WTC11 (cell line): ENCODE data around the gene STON1.
A peak's percentile ranks its signal among the peaks of the same experiment; 100 is the strongest.

Source experiments
- CTCF ChIP-seq: fragments of 200-600 bp; IDR thresholded peaks from 2 replicates; pipeline ENCODE4 v1.8.0; 2022; ENCODE audit warnings: antibody characterized with exemption
- NFYB ChIP-seq: sonication (generic); formaldehyde crosslinking; conservative IDR thresholded peaks from 2 replicates; pipeline ENCODE4 v1.8.0; 2022; ENCODE audit warnings: low read depth, missing genetic modification reagents
- NR1H2 ChIP-seq: sonication (generic); formaldehyde crosslinking; IDR thresholded peaks from 2 replicates; pipeline ENCODE4 v1.9.0; 2021; ENCODE audit warnings: mild to moderate bottlenecking, moderate library complexity, missing genetic modification reagents
- TF ChIP-seq, protein P1 (sequence below): sonication (generic); formaldehyde crosslinking; IDR thresholded peaks from 2 replicates; pipeline ENCODE4 v1.8.0; 2023; ENCODE audit warnings: missing genetic modification reagents
- TF ChIP-seq, protein P2 (sequence below): sonication (generic); formaldehyde crosslinking; IDR thresholded peaks from 2 replicates; pipeline ENCODE4 v1.8.0; 2022; ENCODE audit warnings: mild to moderate bottlenecking, missing genetic modification reagents

DNA sequence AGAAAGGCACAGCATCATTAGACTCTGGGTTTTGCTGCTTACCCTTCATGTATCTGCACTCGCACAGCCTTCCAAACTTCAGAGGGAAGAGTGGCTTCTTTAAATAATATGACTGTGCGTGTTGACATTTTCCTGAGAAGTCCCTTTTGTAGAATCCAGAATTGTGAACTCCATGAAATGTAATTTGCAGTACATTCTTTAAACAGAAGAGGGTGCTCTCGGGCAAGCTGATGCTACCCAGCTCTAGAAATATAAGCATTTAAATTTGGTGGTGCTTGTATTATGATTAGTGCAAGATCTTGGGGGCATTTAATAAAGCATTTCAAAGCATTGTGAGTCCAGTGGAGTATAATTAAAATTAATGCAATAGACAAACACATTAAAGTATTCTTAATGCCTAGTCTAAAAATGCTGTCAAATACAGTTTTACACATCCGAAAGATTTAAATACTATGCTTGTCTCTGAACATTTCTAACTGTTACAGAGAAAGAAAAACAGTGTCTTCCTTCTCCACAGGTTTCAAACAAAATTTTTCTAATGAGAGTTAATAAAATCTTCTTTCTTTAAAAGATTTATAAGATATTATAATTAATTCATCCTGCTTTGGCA is 70.4 kb downstream of the STON1 start:
- TF ChIP-seq, protein P1, sequence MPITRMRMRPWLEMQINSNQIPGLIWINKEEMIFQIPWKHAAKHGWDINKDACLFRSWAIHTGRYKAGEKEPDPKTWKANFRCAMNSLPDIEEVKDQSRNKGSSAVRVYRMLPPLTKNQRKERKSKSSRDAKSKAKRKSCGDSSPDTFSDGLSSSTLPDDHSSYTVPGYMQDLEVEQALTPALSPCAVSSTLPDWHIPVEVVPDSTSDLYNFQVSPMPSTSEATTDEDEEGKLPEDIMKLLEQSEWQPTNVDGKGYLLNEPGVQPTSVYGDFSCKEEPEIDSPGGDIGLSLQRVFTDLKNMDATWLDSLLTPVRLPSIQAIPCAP, result no peak
- TF ChIP-seq CTCF (peak; percentile 35; the same call in 1 of the 2 replicates), NFYB (CRISPR knock-in tag) (no peak), NR1H2 (no peak)
- TF ChIP-seq, protein P2, sequence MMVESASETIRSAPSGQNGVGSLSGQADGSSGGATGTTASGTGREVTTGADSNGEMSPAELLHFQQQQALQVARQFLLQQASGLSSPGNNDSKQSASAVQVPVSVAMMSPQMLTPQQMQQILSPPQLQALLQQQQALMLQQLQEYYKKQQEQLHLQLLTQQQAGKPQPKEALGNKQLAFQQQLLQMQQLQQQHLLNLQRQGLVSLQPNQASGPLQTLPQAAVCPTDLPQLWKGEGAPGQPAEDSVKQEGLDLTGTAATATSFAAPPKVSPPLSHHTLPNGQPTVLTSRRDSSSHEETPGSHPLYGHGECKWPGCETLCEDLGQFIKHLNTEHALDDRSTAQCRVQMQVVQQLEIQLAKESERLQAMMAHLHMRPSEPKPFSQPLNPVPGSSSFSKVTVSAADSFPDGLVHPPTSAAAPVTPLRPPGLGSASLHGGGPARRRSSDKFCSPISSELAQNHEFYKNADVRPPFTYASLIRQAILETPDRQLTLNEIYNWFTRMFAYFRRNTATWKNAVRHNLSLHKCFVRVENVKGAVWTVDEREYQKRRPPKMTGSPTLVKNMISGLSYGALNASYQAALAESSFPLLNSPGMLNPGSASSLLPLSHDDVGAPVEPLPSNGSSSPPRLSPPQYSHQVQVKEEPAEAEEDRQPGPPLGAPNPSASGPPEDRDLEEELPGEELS (CRISPR knock-in tag), result no peak
